CD4-positive, alpha-beta memory T cell (primary cell): ENCODE measurements around the gene SFPQ. TPM values are rescaled to one million over a fixed set of nuclear protein-coding genes. Genes with fewer than 3 reads are reported as not detected.
"Not testable (repeated sequence)": the region's sequence is repeated elsewhere in the genome, so short reads cannot be mapped to it uniquely, and the experiment has no call there.

Experiments
- CTCF ChIA-PET: fragments of 350-600 bp; sonication (Branson Sonifier 250); formaldehyde crosslinking; loops from one replicate; lab custom pipeline; 2021; ENCODE audit warnings: inconsistent platforms; ENCODE audit not compliant: partially characterized antibody; lab: Charles Lee
- POLR2A ChIA-PET: fragments of 350-600 bp; sonication (Branson Sonifier 250); formaldehyde crosslinking; loops from one replicate; lab custom pipeline; 2021; ENCODE audit not compliant: partially characterized antibody; lab: Charles Lee
- DNase-seq, 5 donors: peaks; one replicate each; pipeline versions ENCODE4 v3.0.0 to v3.0.0-alpha.2; 2020 to 2022; ENCODE audit warnings: mixed read lengths in 1 of 5
- H3K27ac ChIP-seq: one replicate; pipeline ENCODE4 v1.7.0; 2013; ENCODE audit warnings: low read depth, low read length
- H3K27me3 ChIP-seq: 2 replicates; pipeline ENCODE4 v1.7.0; 2013; ENCODE audit warnings: mild to moderate bottlenecking, low read length, moderate library complexity; ENCODE audit not compliant: insufficient read depth
- H3K36me3 ChIP-seq: 2 replicates; pipeline ENCODE4 v1.7.0; 2013; ENCODE audit warnings: mild to moderate bottlenecking, low read length, moderate library complexity; ENCODE audit not compliant: insufficient read depth
- H3K4me1 ChIP-seq: 2 replicates; pipeline ENCODE4 v1.7.0; 2013; ENCODE audit warnings: mild to moderate bottlenecking, low read length, moderate library complexity; ENCODE audit not compliant: insufficient read depth
- H3K4me3 ChIP-seq, 2 donors: one replicate each; pipeline ENCODE4 v1.7.0; 2013; ENCODE audit warnings: low read length in 2 of 2, mild to moderate bottlenecking in 1 of 2
- H3K9me3 ChIP-seq, 2 donors: one replicate each; pipeline ENCODE4 v1.7.0; 2013; ENCODE audit warnings: low read length in 2 of 2, control low read depth in 1 of 2; ENCODE audit not compliant: control insufficient read depth in 1 of 2
- H3K27ac Mint-ChIP-seq, 7 donors: one replicate each; pipeline ENCODE4 v1.8.0; 2020 to 2021; ENCODE audit warnings: mixed read lengths in 7 of 7, mild to moderate bottlenecking in 6 of 7, inconsistent platforms in 3 of 7, moderate library complexity in 3 of 7
- H3K27me3 Mint-ChIP-seq, 2 donors: one replicate each; pipeline ENCODE4 v1.8.0; 2020 to 2021; ENCODE audit warnings: mixed read lengths in 2 of 2
- H3K36me3 Mint-ChIP-seq, 2 donors: one replicate each; pipeline ENCODE4 v1.8.0; 2020 to 2021; ENCODE audit warnings: mixed read lengths in 2 of 2, inconsistent platforms in 1 of 2, mild to moderate bottlenecking in 1 of 2
- H3K4me1 Mint-ChIP-seq, 4 donors: one replicate each; pipeline ENCODE4 v1.8.0; 2020 to 2021; ENCODE audit warnings: mixed read lengths in 4 of 4, mild to moderate bottlenecking in 1 of 4
- H3K4me3 Mint-ChIP-seq, 8 donors: one replicate each; pipeline ENCODE4 v1.8.0; 2020 to 2021; ENCODE audit warnings: mixed read lengths in 8 of 8, mild to moderate bottlenecking in 7 of 8, moderate library complexity in 6 of 8, inconsistent platforms in 3 of 8
- H3K9me3 Mint-ChIP-seq, 8 donors: one replicate each; pipeline ENCODE4 v1.8.0; 2020 to 2021; ENCODE audit warnings: mixed read lengths in 8 of 8, mild to moderate bottlenecking in 5 of 8, inconsistent platforms in 3 of 8, moderate library complexity in 1 of 8
- intact Hi-C: fragments of 100-400 bp; cut with micrococcal nuclease; formaldehyde crosslinking; loops from one replicate; pipeline ENCODE4 v1.15.1; 2023
- polyA plus RNA-seq, 2 donors: library from polyadenylated mRNA; unstranded; fragments of 300-500 nt; fragmentation: Illumina TruSeq; gene quantifications; one replicate each; pipeline ENCODE4 v1.2.3, GENCODE V29; 2021
- total RNA-seq, 2 experiments: library from RNA; stranded (reverse); gene quantifications; one replicate each; pipeline ENCODE4 v1.2.3, GENCODE V29; 2021

The SFPQ gene, protein sequence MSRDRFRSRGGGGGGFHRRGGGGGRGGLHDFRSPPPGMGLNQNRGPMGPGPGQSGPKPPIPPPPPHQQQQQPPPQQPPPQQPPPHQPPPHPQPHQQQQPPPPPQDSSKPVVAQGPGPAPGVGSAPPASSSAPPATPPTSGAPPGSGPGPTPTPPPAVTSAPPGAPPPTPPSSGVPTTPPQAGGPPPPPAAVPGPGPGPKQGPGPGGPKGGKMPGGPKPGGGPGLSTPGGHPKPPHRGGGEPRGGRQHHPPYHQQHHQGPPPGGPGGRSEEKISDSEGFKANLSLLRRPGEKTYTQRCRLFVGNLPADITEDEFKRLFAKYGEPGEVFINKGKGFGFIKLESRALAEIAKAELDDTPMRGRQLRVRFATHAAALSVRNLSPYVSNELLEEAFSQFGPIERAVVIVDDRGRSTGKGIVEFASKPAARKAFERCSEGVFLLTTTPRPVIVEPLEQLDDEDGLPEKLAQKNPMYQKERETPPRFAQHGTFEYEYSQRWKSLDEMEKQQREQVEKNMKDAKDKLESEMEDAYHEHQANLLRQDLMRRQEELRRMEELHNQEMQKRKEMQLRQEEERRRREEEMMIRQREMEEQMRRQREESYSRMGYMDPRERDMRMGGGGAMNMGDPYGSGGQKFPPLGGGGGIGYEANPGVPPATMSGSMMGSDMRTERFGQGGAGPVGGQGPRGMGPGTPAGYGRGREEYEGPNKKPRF
- 100 to 1,000 TPM; 321 to 334 TPM for total RNA-seq
- 100 to 1,000 TPM in 1 of 2 donors, 10 to 100 TPM in 1; 63.3 to 154 TPM for polyA plus RNA-seq

DNA sequence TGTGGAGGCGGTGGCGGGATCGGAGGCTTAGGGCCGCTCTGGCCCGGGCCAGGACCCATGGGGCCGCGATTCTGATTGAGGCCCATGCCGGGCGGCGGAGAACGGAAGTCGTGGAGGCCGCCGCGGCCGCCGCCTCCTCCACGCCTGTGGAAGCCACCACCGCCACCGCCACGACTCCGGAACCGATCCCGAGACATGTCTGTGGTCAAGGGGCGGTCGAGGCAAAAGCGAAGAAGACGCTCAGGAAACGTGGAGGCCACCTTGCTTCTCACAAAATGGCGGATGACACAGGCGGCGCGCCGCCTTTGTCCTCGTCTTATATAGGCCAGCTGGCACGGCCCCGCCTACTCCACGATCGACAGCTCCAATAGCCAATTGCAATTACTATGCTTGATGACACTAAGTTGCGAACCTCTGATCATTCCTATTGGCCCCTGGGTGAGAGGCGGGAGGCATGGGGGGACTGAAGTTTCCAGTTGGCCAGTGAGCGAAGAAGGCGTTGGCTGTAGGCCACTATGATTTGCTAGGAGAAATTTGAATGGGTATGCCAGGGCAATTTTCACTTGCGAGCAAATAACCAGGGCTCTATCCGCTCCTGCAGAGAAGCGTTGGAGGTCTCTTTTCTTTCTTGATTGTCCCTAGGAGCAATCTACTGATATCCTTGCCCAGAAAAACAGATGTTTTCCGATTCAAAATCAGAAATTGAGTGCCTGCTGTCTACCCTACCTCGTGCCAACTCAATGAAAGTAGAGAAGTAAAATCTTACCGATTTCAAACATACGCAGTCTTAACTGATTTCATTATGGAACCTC is at the start of gene SFPQ:
Gene SFPQ, minus strand, starts transcription at position 293 of the 812 bp plus-strand sequence. Its CDS starts 96 bp downstream, at position 197.
- no peaks in the 10 kb centered on the region for H3K9me3 Mint-ChIP-seq
- peaks cover 33 to 58% (median 42%) of the 10 kb centered on the region in 4 donors for H3K4me1 Mint-ChIP-seq
- POLR2A ChIA-PET: interaction anchor here (0.6 to 1.7 kb wide), 17 partner anchors 9 to 738 kb away, joined by 3 to 11 read pairs (median 4); partner anchors contain the start of genes AGO3, SMIM12, TMEM35B and ZMYM4

GRCh38 chr1:35236772-35237171 is 43.8 kb upstream of the SFPQ start:
- H3K4me1 Mint-ChIP-seq, CTCF ChIA-PET, H3K27me3 Mint-ChIP-seq: not testable (repeated sequence)

More for the DNA sequence above, at the start of gene SFPQ:
- H3K27ac Mint-ChIP-seq: peak within 1 kb of the TSS; percentile 96 to 100 (median 99)
- peak within 1 kb of the TSS; percentile 91 for H3K27ac ChIP-seq
- intact Hi-C loops: loop anchor here (1.0 to 10.0 kb wide), 9 partner anchors 9 to 742 kb away; partner anchors contain the start of genes AGO3, C1orf216, KIAA0319L and NCDN
- no peaks in the 10 kb centered on the region for H3K27me3 ChIP-seq
- H3K9me3 ChIP-seq: no peaks in the 10 kb centered on the region
- CTCF ChIA-PET: interaction anchor here (1.0 kb wide), 1 partner anchor 9 kb away, joined by 5 read pairs; no protein-coding TSS in a partner anchor
- H3K27me3 Mint-ChIP-seq: no peaks in the 10 kb centered on the region
- peaks cover 39% of the 10 kb centered on the region for H3K4me1 ChIP-seq
- peaks cover 38 to 42% of the 10 kb centered on the region in 2 donors for H3K36me3 Mint-ChIP-seq
- peaks cover 34% of the 10 kb centered on the region for H3K36me3 ChIP-seq
- DNase-seq: peak; percentile 97 to 99 (median 98)
- peak within 1 kb of the TSS; percentile 87 to 98 (median 96) for H3K4me3 Mint-ChIP-seq
- H3K4me3 ChIP-seq: peak within 1 kb of the TSS; percentile 43 to 61

GRCh38 chr1:35231287-35231686 is 38.3 kb upstream of the SFPQ start:
- Mint-ChIP-seq H3K27me3 (peaks cover 1 to 2% of the 10 kb centered on the region in 2 donors), H3K36me3 (no peaks in the 10 kb centered on the region), H3K4me1 (peaks cover 2 to 5% (median 4%) of the 10 kb centered on the region in 4 donors), H3K4me3 (no peak overlapping the region), H3K9me3 (no peaks in the 10 kb centered on the region), H3K27ac (no peak overlapping the region)
- Histone ChIP-seq H3K4me1 (no peaks in the 10 kb centered on the region), H3K27me3 (no peaks in the 10 kb centered on the region), H3K9me3 (no peaks in the 10 kb centered on the region), H3K27ac (no peak overlapping the region), H3K4me3 (no peak overlapping the region), H3K36me3 (no peaks in the 10 kb centered on the region)
- CTCF ChIA-PET: no interaction called here
- no peak for DNase-seq
- intact Hi-C loops: no loop called here
- POLR2A ChIA-PET: no interaction called here

More at GRCh38 chr1:35236772-35237171, 43.8 kb upstream of the SFPQ start:
- POLR2A ChIA-PET, H3K36me3 Mint-ChIP-seq, H3K4me3 Mint-ChIP-seq, H3K27me3 ChIP-seq, intact Hi-C loops, H3K27ac Mint-ChIP-seq, H3K9me3 Mint-ChIP-seq, H3K9me3 ChIP-seq, H3K36me3 ChIP-seq, H3K4me1 ChIP-seq, H3K27ac ChIP-seq, DNase-seq, H3K4me3 ChIP-seq: not testable (repeated sequence)

DNA sequence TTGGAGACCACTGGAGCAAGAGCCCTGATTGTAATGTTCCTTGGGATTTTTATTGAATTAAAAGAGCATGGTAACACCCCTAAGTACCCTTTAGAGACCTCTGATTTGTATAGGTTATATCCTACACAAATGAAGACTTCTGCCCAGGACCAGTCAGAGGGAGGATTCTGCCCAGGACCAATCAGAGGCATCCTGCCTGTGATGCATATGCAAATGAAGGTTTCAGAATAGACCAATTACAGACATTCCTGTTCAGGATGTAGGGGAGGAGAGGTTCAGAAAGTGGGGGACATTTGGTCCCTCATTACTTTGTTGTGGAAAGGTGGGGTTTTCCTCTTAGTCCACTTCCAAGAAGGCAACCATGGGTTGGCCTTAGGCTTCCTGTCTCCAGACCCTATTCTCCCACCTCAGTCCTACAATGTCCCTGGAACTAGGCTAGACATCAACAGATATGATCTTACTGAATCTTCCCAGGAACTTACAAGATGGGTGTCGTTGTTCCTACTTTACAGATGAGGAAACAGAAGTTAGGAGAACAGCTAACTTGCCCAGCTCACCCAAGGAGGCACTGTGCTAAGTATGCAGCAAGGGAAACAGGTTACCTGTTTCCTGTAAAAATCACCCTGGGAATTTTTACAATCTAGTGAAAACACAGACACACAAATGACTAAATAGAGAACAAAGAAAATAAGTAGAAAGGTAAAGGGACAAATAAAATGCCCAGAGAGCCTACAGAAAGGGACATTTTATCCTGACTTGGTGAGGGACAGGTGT is 36.8 kb upstream of the SFPQ start:
- H3K9me3 ChIP-seq: no peaks in the 10 kb centered on the region
- H3K4me1 ChIP-seq: no peaks in the 10 kb centered on the region
- H3K4me1 Mint-ChIP-seq: peaks cover 2 to 5% (median 4%) of the 10 kb centered on the region in 4 donors
- H3K27me3 Mint-ChIP-seq: peaks cover 1 to 2% of the 10 kb centered on the region in 2 donors
- H3K36me3 ChIP-seq: no peaks in the 10 kb centered on the region
- no peak overlapping the region for H3K27ac Mint-ChIP-seq
- H3K4me3 ChIP-seq: no peak overlapping the region
- H3K4me3 Mint-ChIP-seq: no peak overlapping the region
- H3K36me3 Mint-ChIP-seq: no peaks in the 10 kb centered on the region
- no peak overlapping the region for H3K27ac ChIP-seq
- H3K27me3 ChIP-seq: no peaks in the 10 kb centered on the region
- DNase-seq: no peak
- intact Hi-C loops: no loop called here
- no peaks in the 10 kb centered on the region for H3K9me3 Mint-ChIP-seq
- ChIA-PET CTCF (no interaction called here), POLR2A (no interaction called here)

DNA sequence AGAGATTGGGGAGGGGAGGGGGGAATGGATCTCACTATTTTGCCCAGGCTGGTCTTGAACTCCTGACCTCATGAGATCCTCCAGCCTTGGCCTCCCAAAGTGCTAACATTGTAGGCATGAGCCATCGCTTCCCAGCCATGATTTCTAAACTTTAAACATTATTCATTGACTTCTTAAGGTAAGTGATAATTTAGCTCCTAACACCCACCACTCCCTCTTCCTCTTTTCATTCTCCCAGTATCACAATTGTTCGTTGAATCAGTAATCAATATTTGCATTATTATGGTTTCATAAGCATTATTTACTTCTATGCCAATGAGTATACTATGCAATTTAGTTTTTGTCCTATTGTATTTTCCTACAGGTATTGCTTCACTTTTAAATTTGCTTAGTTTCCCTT is 33.6 kb upstream of the SFPQ start:
- intact Hi-C loops: no loop called here
- no peak overlapping the region for H3K4me3 ChIP-seq
- H3K4me1 ChIP-seq: no peaks in the 10 kb centered on the region
- no peak overlapping the region for H3K27ac Mint-ChIP-seq
- H3K27ac ChIP-seq: no peak overlapping the region
- peaks cover 1 to 2% of the 10 kb centered on the region in 2 donors for H3K27me3 Mint-ChIP-seq
- H3K9me3 ChIP-seq: no peaks in the 10 kb centered on the region
- ChIA-PET POLR2A (interaction anchor here (0.9 kb wide), 1 partner anchor 42 kb away, joined by 4 read pairs; the partner anchor contains the start of gene ZMYM4), CTCF (interaction anchor here (0.6 kb wide), 1 partner anchor 24 kb away, joined by 3 read pairs; no protein-coding TSS in a partner anchor)
- no peaks in the 10 kb centered on the region for H3K9me3 Mint-ChIP-seq
- no peaks in the 10 kb centered on the region for H3K36me3 Mint-ChIP-seq
- H3K27me3 ChIP-seq: no peaks in the 10 kb centered on the region
- H3K4me1 Mint-ChIP-seq: peaks cover 2 to 5% (median 4%) of the 10 kb centered on the region in 4 donors
- no peaks in the 10 kb centered on the region for H3K36me3 ChIP-seq
- no peak overlapping the region for H3K4me3 Mint-ChIP-seq
- no peak for DNase-seq

GRCh38 chr1:35223084-35223630 is 30.2 kb upstream of the SFPQ start:
- Histone ChIP-seq H3K36me3 (no peaks in the 10 kb centered on the region), H3K27ac (no peak overlapping the region), H3K4me1 (no peaks in the 10 kb centered on the region), H3K27me3 (no peaks in the 10 kb centered on the region), H3K4me3 (no peak overlapping the region), H3K9me3 (no peaks in the 10 kb centered on the region)
- Mint-ChIP-seq H3K36me3 (no peaks in the 10 kb centered on the region), H3K27me3 (peaks cover 0 to 2% of the 10 kb centered on the region in 2 donors), H3K27ac (no peak overlapping the region), H3K9me3 (peaks cover 0 to 1% (median 0%) of the 10 kb centered on the region in 8 donors), H3K4me3 (no peak overlapping the region), H3K4me1 (no peaks in the 10 kb centered on the region)
- CTCF ChIA-PET: interaction anchor here (0.7 to 1.4 kb wide), 2 partner anchors 10 to 39 kb away, joined by 3 to 4 read pairs; no protein-coding TSS in a partner anchor
- POLR2A ChIA-PET: no interaction called here
- intact Hi-C loops: no loop called here
- DNase-seq: no peak
